H1 (cell line): Measurements from ENCODE around the gene WNT7A. TPM values are rescaled to one million over a fixed set of nuclear protein-coding genes. Genes with fewer than 3 reads are reported as not detected.
A peak's percentile ranks its signal among the peaks of the same experiment; 100 is the strongest.
"Not testable (repeated sequence)": the region's sequence is repeated elsewhere in the genome, so short reads cannot be mapped to it uniquely, and the experiment has no call there.

ENCODE experiments used
- CTCF ChIA-PET: fragments of 300-600 bp; sonication (Branson Sonifier 250); formaldehyde crosslinking; loops from one replicate; lab custom pipeline; 2021; ENCODE audit not compliant: partially characterized antibody; lab: Charles Lee
- POLR2A ChIA-PET: fragments of 300-600 bp; sonication (Branson Sonifier 250); formaldehyde crosslinking; loops from one replicate; lab custom pipeline; 2021; ENCODE audit warnings: inconsistent platforms; ENCODE audit not compliant: partially characterized antibody; lab: Charles Lee
- DNase-seq, 2 experiments: peaks; one replicate each; pipeline versions ENCODE4 v3.0.0 to v3.0.0-alpha.2; 2010 to 2022; ENCODE audit warnings: low spot score in 2 of 2, low read depth in 1 of 2, mixed read lengths in 1 of 2
- FAIRE-seq: peaks from 2 replicates; lab custom pipeline; 2011; peaks lifted over from hg19 to GRCh38; lab: Jason Lieb, UNC
- H2AFZ ChIP-seq: 2 replicates; pipeline ENCODE4 v1.8.1; 2012; ENCODE audit warnings: low read length, inconsistent platforms
- H2AK5ac ChIP-seq: 2 replicates; pipeline ENCODE4 v1.6.1; 2013; ENCODE audit warnings: low read depth, low read length
- H2BK120ac ChIP-seq: replicated peaks from 2 replicates; pipeline ENCODE3; 2013; ENCODE audit warnings: low read depth, low read length, inconsistent platforms
- H2BK12ac ChIP-seq: 2 replicates; pipeline ENCODE4 v1.6.1; 2013; ENCODE audit warnings: low read depth, low read length
- H2BK15ac ChIP-seq: 2 replicates; pipeline ENCODE4 v1.6.1; 2013; ENCODE audit warnings: low read length
- H2BK20ac ChIP-seq: 2 replicates; pipeline ENCODE4 v1.6.1; 2013; ENCODE audit warnings: low read length
- H2BK5ac ChIP-seq: 2 replicates; pipeline ENCODE4 v1.6.1; 2013; ENCODE audit warnings: low read depth, low read length
- H3K14ac ChIP-seq: 2 replicates; pipeline ENCODE4 v1.6.1; 2013; ENCODE audit warnings: inconsistent platforms; ENCODE audit not compliant: insufficient read length
- H3K18ac ChIP-seq: 2 replicates; pipeline ENCODE4 v1.6.1; 2013; ENCODE audit warnings: low read length; ENCODE audit errors: extremely low read depth
- H3K23ac ChIP-seq: 2 replicates; pipeline ENCODE4 v1.6.1; 2013; ENCODE audit warnings: inconsistent platforms; ENCODE audit not compliant: insufficient read length
- H3K23me2 ChIP-seq: 2 replicates; pipeline ENCODE4 v1.6.1; 2013; ENCODE audit warnings: low read depth, low read length
- H3K27ac ChIP-seq: 2 replicates; pipeline ENCODE4 v1.6.1; 2011; ENCODE audit warnings: low read depth, low read length, inconsistent platforms
- H3K27me3 ChIP-seq, 4 experiments: replicated peaks in 1 of 4; 1 replicate in 1 of 4; 2 replicates in 3 of 4; pipeline versions ENCODE4 v1.6.1 to v1.8.1; 2011 to 2013; ENCODE audit warnings: low read length in 3 of 4, mild to moderate bottlenecking in 3 of 4, inconsistent platforms in 2 of 4, mixed read lengths in 2 of 4, moderate library complexity in 1 of 4; ENCODE audit not compliant: control insufficient read depth in 3 of 4, insufficient read depth in 3 of 4; ENCODE audit errors: extremely low read depth in 1 of 4
- H3K36me3 ChIP-seq, 4 experiments: 2 replicates each; pipeline versions ENCODE4 v1.6.1 to v1.8.1; 2011 to 2013; ENCODE audit warnings: mild to moderate bottlenecking in 4 of 4, low read length in 3 of 4, moderate library complexity in 2 of 4, control low read depth in 1 of 4, inconsistent platforms in 1 of 4; ENCODE audit not compliant: insufficient read depth in 4 of 4, control insufficient read depth in 2 of 4
- H3K4ac ChIP-seq: replicated peaks from 2 replicates; pipeline ENCODE3; 2013; ENCODE audit warnings: low read length, low read depth, mixed read lengths, inconsistent platforms; ENCODE audit not compliant: insufficient read length
- H3K4me1 ChIP-seq, 4 experiments: replicated peaks in 1 of 4; 1 replicate in 1 of 4; 2 replicates in 3 of 4; pipeline versions ENCODE4 v1.6.1 to v1.8.1; 2011 to 2013; ENCODE audit warnings: low read length in 3 of 4, inconsistent platforms in 2 of 4, mixed read lengths in 1 of 4; ENCODE audit not compliant: insufficient read depth in 4 of 4, control insufficient read depth in 3 of 4
- H3K4me2 ChIP-seq, 2 experiments: 2 replicates each; pipeline versions ENCODE4 v1.6.1 to v1.8.1; 2011 to 2013; ENCODE audit warnings: low read depth in 2 of 2, low read length in 2 of 2, control low read depth in 1 of 2, inconsistent platforms in 1 of 2, mild to moderate bottlenecking in 1 of 2; ENCODE audit not compliant: insufficient read depth in 1 of 2
- H3K4me3 ChIP-seq, 4 experiments: fragments of 200-600, 300-600 bp in 1 of 4; sonication (generic), shearing (Covaris generic), sonication (Bioruptor Twin) in 1 of 4; 2 replicates each; pipeline versions ENCODE4 v1.5.1 to v1.8.1; 2011 to 2016; ENCODE audit warnings: low read length in 4 of 4, low read depth in 3 of 4, control low read depth in 2 of 4, inconsistent platforms in 2 of 4, mild to moderate bottlenecking in 2 of 4, mixed read lengths in 1 of 4, moderate library complexity in 1 of 4; ENCODE audit not compliant: insufficient read depth in 2 of 4; ENCODE audit errors: extremely low read depth in 1 of 4
- H3K56ac ChIP-seq: replicated peaks from 2 replicates; pipeline ENCODE3; 2013; ENCODE audit warnings: low read depth, mild to moderate bottlenecking, mixed read lengths, low read length, inconsistent platforms; ENCODE audit not compliant: insufficient read length
- H3K79me1 ChIP-seq: 2 replicates; pipeline ENCODE4 v1.6.1; 2013; ENCODE audit warnings: low read depth, low read length, control low read depth
- H3K79me2 ChIP-seq, 2 experiments: 2 replicates each; pipeline versions ENCODE4 v1.6.1 to v1.8.1; 2012 to 2013; ENCODE audit warnings: low read length in 2 of 2, mild to moderate bottlenecking in 2 of 2, inconsistent platforms in 1 of 2; ENCODE audit not compliant: insufficient read depth in 2 of 2, control insufficient read depth in 1 of 2
- H3K9ac ChIP-seq, 4 experiments: replicated peaks in 1 of 4; 1 replicate in 1 of 4; 2 replicates in 3 of 4; pipeline versions ENCODE4 v1.6.1 to v1.8.1; 2011 to 2013; ENCODE audit warnings: low read depth in 3 of 4, low read length in 3 of 4, control low read depth in 2 of 4, mild to moderate bottlenecking in 2 of 4, moderate library complexity in 2 of 4, inconsistent platforms in 1 of 4; ENCODE audit errors: extremely low read depth in 1 of 4
- H3K9me3 ChIP-seq, 2 experiments: 2 replicates each; pipeline versions ENCODE4 v1.6.1 to v1.8.1; 2012 to 2013; ENCODE audit warnings: mild to moderate bottlenecking in 2 of 2, moderate library complexity in 2 of 2, control low read depth in 1 of 2, inconsistent platforms in 1 of 2, low read depth in 1 of 2, low read length in 1 of 2, mixed read lengths in 1 of 2; ENCODE audit not compliant: insufficient read depth in 2 of 2
- H4K20me1 ChIP-seq, 2 experiments: replicated peaks in 1 of 2; 2 replicates each; pipeline versions ENCODE3 to v1.8.1; 2011 to 2013; ENCODE audit warnings: inconsistent platforms in 2 of 2, low read length in 2 of 2, mild to moderate bottlenecking in 1 of 2; ENCODE audit not compliant: insufficient read depth in 2 of 2, control insufficient read depth in 1 of 2
- H4K5ac ChIP-seq: 2 replicates; pipeline ENCODE4 v1.6.1; 2013; ENCODE audit warnings: low read length, low read depth, mixed read lengths, inconsistent platforms; ENCODE audit not compliant: insufficient read length
- H4K8ac ChIP-seq: 2 replicates; pipeline ENCODE4 v1.8.0; 2013; ENCODE audit warnings: mild to moderate bottlenecking, moderate library complexity, low read length, inconsistent platforms; ENCODE audit not compliant: insufficient read depth; ENCODE audit errors: extremely low read depth
- H4K91ac ChIP-seq: replicated peaks from 2 replicates; pipeline ENCODE3; 2013; ENCODE audit warnings: low read length, mixed read lengths, inconsistent platforms; ENCODE audit not compliant: insufficient read length
- CTBP2 ChIP-seq: IDR thresholded peaks from 2 replicates; pipeline ENCODE4 v1.7.0; 2011; ENCODE audit warnings: borderline replicate concordance, mild to moderate bottlenecking, moderate library complexity, mixed read lengths, low read length; ENCODE audit not compliant: insufficient read depth, insufficient read length
- EGR1 ChIP-seq: IDR thresholded peaks from 2 replicates; pipeline ENCODE4 v1.6.1; 2011; ENCODE audit warnings: low read depth, low read length, borderline replicate concordance
- MAX ChIP-seq: IDR thresholded peaks from 2 replicates; pipeline ENCODE4 v1.6.1; 2012; ENCODE audit warnings: inconsistent platforms
- RBBP5 ChIP-seq: IDR thresholded peaks from 2 replicates; pipeline ENCODE4 v1.7.1; 2012; ENCODE audit warnings: low read depth, mild to moderate bottlenecking, inconsistent platforms, low read length, moderate library complexity, borderline replicate concordance
- WGBS, 2 experiments: shearing (Covaris generic) in 1 of 2; methylation state at CpG; one replicate each; pipeline versions ENCODE4 v1.1.6 to v1.1.7; 2013 to 2015; ENCODE audit warnings: low lambda C conversion rate in 2 of 2, mixed read lengths in 2 of 2, inconsistent platforms in 1 of 2, low coverage in 1 of 2, missing lambda C conversion rate in 1 of 2; ENCODE audit not compliant: insufficient replicate concordance in 2 of 2, insufficient coverage in 1 of 2, insufficient read length in 1 of 2; ENCODE audit errors: extremely low coverage in 1 of 2, missing lambda C conversion rate in 1 of 2; 5-methylcytosine and 5-hydroxymethylcytosine counted together
- polyA plus RNA-seq, 7 experiments: library from polyadenylated mRNA; depleted of rRNA in 3 of 7; stranded (reverse) in 5 of 7; unstranded in 2 of 7; fragments of >200 nt in 5 of 7; fragments of 200-250 nt in 2 of 7; gene quantifications; 1 replicate in 5 of 7; 2 replicates in 1 of 7; 4 replicates in 1 of 7; pipeline versions ENCODE4 v1.2.1 to v1.2.3, GENCODE V29; 2011 to 2013; ENCODE audit warnings: missing spikeins in 2 of 7, mixed read lengths in 2 of 7
- total RNA-seq: library from RNA; stranded (reverse); fragmentation: NEBNext Ultra II Directional; extraction: Animal tissue kit (Norgen Biotek cat#: 25700); gene quantifications from 2 replicates; pipeline ENCODE4 v1.2.1, GENCODE V29; 2021
- TF ChIP-seq, protein P1 (sequence below), 3 experiments: IDR thresholded peaks; 1 replicate in 2 of 3; 2 replicates in 1 of 3; pipeline versions ENCODE4 v1.5.1 to v1.6.1; 2011; ENCODE audit warnings: low read length in 3 of 3, mild to moderate bottlenecking in 3 of 3, inconsistent platforms in 2 of 3, low read depth in 1 of 3, moderate library complexity in 1 of 3; ENCODE audit not compliant: insufficient read depth in 1 of 3; ENCODE audit errors: control extremely low read depth in 1 of 3

The WNT7A gene
- total and polyA plus RNA-seq, 2 of the 8 experiments (the other 6 are each of a cell fraction or from before 2014, with no cell fraction given): 0.02 TPM; not detected in 1

DNA sequence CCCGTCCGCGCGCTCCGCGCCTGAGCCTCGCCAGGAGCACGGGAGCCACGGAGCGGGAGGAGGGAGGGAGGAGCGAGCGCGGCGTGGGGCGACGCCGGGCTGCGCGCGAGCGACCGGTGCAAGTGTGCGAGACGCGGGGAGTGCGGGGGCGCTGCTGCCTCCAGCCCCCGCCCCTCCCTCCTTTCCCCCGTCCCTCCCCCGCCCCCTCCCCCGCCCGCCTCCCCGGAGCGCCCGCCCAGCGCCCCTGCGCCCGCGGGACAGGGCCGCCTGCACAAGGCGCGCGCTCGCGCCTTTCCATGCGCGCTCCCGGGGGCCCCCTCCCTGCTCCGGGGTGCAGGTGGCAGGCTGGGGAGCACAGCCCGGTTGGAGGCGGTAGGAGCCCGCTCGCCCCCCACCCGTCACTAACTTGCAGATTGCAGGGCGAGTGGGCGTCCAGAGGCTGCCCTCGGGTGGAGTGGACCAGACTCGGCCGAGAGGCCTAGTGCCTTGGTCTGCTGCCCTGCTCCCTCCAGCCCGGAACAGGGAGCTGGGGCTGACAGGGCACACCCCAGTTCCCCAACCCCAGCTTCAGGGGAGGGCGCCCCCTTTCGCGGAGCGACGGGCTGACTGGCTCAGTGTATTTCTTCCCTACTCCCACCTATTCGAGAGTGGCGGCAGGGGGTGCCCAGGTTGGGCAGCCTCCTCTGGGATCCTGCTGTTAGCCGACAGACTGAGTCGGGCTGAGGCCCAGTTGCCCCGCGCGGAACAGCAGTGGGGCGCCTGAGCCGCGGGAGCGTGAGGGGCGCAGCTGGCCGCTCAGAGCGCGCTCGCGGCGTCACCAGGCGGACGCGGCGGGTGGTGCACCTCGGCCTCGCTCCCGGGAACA is at the start of gene WNT7A (continued):
- TF ChIP-seq RBBP5: 0 out of 2 replicates have a peak, but pooled peaks have one; percentile 34
- 0 out of 2 replicates have a peak, but pooled peaks have one; percentile 3 for TF ChIP-seq EGR1
- TF ChIP-seq, protein P1, sequence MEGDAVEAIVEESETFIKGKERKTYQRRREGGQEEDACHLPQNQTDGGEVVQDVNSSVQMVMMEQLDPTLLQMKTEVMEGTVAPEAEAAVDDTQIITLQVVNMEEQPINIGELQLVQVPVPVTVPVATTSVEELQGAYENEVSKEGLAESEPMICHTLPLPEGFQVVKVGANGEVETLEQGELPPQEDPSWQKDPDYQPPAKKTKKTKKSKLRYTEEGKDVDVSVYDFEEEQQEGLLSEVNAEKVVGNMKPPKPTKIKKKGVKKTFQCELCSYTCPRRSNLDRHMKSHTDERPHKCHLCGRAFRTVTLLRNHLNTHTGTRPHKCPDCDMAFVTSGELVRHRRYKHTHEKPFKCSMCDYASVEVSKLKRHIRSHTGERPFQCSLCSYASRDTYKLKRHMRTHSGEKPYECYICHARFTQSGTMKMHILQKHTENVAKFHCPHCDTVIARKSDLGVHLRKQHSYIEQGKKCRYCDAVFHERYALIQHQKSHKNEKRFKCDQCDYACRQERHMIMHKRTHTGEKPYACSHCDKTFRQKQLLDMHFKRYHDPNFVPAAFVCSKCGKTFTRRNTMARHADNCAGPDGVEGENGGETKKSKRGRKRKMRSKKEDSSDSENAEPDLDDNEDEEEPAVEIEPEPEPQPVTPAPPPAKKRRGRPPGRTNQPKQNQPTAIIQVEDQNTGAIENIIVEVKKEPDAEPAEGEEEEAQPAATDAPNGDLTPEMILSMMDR (IDR thresholded peaks at IDR 0.05; ENCODE audit: control extremely low read depth in 1 of 3, insufficient read depth in 1 of 3, low read depth in 1 of 3, low read length in 3 of 3): peak; percentile 59 to 74 (median 65)
- TF ChIP-seq CTBP2: no peak
- TF ChIP-seq MAX: 0 out of 2 replicates have a peak, but pooled peaks have one; percentile 22

DNA sequence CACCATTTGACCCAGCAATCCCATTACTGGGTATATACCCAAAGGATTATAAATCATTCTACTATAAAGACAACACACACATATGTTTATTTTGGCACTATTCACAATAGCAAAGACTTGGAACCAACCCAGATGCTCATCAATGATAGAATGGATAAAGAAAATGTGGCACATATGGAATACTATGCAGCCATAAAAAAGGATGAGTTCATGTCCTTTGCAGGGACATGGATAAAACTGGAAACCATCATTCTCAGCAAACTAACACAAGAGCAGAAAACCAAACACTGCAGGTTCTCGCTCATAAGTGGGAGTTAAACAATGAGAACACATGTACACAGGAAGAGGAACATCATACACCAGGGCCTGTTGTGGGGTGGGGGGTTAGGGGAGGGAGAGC is 48.9 kb upstream of the WNT7A start:
- H3K4me2 ChIP-seq, H3K27me3 ChIP-seq, H3K27ac ChIP-seq, H3K79me2 ChIP-seq, H3K79me1 ChIP-seq, FAIRE-seq, H2BK120ac ChIP-seq, H3K14ac ChIP-seq, POLR2A ChIA-PET, H2BK5ac ChIP-seq, H4K8ac ChIP-seq, H2BK12ac ChIP-seq, H2AK5ac ChIP-seq, H3K9ac ChIP-seq, H2BK15ac ChIP-seq, H2AFZ ChIP-seq, H3K4me3 ChIP-seq, DNase-seq, H4K91ac ChIP-seq, H3K4ac ChIP-seq, H3K23me2 ChIP-seq, H3K4me1 ChIP-seq, H3K56ac ChIP-seq, CTCF ChIA-PET, H3K18ac ChIP-seq, H2BK20ac ChIP-seq, H4K20me1 ChIP-seq, H4K5ac ChIP-seq, H3K36me3 ChIP-seq, H3K23ac ChIP-seq: not testable (repeated sequence)
- WGBS, 2 experiments: 85% methylated on average over 1 of the region's 1 CpG; no CpG with 5 or more reads in 1 of the 2 experiments
- H3K9me3 ChIP-seq: peaks cover 14 to 38% of the 10 kb centered on the region in 2 experiments
